HG02970 (cell line): ENCODE results near the gene VAMP7.
"Not testable (repeated sequence)": the region's sequence is repeated elsewhere in the genome, so short reads cannot be mapped to it uniquely, and the experiment has no call there.

ENCODE experiments used
- ATAC-seq: cut with Tn5 transposase; IDR thresholded peaks from one replicate; pipeline ENCODE4 v1.9.1; 2021; ENCODE audit warnings: mild to moderate bottlenecking, moderate library complexity, moderate number of reproducible peaks; ENCODE audit not compliant: unreplicated experiment, low FRiP score

VAMP7 gene

DNA sequence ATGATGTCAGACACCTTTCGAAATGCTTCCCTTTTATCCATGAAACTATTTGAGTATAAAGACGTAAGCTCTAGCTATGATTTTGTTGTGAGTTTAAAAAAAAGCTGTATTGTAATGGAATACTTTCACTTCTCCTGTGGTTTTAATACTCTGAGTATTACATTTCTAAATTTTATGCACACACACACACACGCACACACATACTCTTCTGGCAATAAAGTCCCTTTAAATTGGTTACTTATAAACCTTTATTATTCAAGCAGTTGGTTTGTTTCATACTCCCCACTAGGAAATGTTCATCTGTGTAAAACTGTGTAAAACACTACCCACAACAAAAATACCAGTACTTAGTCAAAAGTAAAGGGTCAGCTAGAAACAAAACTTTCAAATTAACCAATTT, 18.2 kb downstream of the VAMP7 start:
- no peak for ATAC-seq

DNA sequence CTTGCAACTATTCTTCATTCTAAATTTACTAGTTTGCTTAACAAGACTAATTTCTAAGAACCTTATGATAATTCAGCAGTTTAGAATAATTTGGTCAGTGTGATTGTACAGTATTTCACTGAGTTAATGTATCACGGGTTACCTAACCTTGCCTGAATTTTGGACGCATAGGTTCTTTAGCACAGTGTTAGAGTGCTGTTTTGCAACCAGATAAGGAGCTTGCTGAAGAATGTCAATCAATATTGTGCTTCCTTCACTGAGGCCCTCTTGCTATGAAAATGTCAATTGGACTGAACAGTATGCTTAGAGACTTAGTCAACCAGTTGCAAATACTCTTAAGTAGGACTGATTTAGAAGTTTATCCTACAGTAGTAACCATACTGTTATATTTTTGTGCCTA, 19.6 kb downstream of the VAMP7 start:
- no peak for ATAC-seq

DNA sequence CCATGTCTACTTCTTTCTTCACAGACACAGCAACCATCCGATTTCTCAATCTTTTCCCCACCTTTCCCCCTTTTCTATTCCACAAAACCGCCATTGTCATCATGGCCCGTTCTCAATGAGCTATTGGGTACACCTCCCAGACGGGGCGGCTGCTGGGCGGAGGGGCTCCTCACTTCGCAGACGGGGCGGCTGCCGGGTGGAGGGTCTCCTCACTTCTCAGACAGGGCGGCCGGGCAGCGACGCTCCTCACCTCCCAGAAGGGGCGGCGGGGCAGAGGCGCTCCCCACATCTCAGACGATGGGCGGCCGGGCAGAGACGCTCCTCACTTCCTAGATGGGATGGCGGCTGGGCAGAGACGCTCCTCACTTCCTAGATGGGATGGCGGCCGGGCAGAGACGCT, 26.5 kb downstream of the VAMP7 start:
- ATAC-seq = not testable (repeated sequence)

DNA sequence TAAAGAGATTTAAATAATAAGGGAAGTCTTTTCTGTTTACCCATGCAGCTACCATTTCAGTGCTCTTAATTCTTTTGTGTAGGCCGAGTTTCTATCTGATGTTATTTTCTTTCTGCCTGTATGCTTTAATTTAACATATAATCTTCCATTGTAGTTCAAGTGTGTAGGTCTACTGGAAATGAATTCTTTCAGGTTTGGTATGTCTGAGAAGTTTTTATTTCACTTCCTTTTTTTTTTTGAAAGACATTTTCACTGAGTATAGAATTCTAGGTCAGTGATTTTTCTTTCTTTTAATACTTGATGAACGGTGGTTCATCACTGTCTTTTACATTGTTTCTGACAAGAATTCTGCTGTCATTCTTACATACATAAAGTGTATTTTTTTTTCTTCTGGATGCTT, 42.1 kb downstream of the VAMP7 start:
- ATAC-seq = no peak

GRCh38 chrX:155930852-155931618, 49.9 kb downstream of the VAMP7 start:
- ATAC-seq = not testable (repeated sequence)

GRCh38 chrX:155938132-155938531, 57.0 kb downstream of the VAMP7 start:
- ATAC-seq = no peak

GRCh38 chrX:155949098-155949497, 68.0 kb downstream of the VAMP7 start:
- no peak for ATAC-seq

DNA sequence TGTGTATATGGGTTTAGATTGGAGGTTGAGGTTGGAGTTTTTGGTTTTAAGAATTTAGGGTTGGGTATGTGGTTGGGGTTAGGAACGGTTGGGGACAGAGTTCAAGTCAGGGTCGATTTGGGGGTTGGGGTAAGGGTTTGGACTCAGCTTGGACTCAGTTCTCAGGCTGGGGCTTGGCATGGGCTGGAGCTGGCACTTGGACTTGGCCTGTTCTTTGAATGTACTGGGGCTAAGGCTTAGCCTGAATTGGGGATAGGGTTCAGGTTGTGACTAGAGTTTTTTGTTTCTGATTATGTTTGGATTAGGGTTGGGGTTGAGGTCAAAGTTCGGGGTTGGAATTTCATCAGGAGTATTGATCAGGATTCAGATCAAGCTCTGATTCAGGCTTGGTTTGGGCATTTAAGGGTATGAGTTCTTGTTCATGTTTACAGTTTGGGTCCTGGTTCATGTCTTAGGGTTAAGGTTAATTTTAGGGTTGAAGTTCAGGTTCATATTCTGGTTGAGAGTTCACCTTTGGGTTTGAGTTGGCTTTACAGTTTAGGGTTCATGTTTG, 70.2 kb downstream of the VAMP7 start:
- ATAC-seq = no peak

DNA sequence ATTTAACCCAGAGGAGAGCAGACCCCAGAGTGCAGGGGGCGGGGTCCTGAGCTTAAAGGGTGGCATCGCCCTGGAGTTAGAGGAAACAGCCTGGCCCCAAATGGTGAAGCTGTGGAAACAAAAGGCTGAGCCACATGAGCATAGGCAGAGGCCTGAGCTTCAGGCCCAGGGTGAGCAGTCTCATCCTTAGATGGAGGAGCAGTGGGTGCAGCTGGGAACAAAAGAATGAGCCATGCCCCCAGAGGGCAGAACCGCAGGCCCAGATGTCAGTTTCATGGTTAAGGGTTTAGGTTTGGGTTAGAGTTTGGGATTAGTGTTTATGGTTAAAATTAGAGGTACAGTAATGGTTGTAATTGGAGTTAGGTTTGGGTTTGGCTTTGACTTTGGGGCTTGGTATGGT, 71.9 kb downstream of the VAMP7 start:
- no peak for ATAC-seq

- ATAC-seq = no peak
These were observed 73.6 kb downstream of the VAMP7 start for GRCh38 chrX:155954793-155955192.

DNA sequence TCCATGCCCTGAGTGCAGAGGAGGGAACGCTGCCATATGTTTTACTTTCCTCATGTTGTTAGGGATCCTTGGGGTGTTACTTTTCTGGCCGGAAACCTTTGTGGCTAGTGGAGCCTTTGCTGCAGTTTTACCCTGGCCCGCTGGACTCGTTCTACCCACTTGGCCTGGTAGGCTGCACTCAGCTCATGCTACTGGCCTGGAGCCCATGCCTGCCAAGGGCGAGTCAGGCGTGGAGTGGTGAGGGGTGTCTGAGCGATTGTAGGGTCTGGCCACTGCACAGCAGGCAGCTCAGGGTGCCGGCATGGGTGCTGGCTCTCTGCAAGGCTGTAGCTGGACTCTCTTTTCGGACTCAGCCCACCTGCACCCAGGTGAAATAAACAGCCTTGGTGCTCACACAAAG, 75.0 kb downstream of the VAMP7 start:
- ATAC-seq = no peak

GRCh38 chrX:155956649-155957048, 75.5 kb downstream of the VAMP7 start:
- no peak for ATAC-seq

DNA sequence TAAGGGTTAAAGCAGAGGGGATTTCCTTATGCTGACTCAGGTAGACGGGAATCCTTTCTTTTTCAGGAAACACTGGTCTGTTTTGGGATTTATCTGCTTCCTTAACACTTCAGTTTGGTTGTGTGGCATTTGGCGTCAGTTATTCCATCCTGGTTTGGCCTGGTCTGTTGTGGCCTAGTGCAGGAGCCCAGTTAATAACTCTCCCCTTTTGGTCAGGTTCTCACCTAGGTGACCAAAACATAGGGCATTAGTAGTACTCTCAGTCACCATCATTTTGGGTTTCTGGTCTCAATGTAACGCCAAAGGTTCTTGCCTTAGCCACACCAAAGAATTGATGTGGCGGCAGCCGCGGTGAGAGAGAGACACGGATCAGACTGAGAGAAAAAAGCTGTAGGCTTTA, 76.7 kb downstream of the VAMP7 start:
- ATAC-seq = no peak

DNA sequence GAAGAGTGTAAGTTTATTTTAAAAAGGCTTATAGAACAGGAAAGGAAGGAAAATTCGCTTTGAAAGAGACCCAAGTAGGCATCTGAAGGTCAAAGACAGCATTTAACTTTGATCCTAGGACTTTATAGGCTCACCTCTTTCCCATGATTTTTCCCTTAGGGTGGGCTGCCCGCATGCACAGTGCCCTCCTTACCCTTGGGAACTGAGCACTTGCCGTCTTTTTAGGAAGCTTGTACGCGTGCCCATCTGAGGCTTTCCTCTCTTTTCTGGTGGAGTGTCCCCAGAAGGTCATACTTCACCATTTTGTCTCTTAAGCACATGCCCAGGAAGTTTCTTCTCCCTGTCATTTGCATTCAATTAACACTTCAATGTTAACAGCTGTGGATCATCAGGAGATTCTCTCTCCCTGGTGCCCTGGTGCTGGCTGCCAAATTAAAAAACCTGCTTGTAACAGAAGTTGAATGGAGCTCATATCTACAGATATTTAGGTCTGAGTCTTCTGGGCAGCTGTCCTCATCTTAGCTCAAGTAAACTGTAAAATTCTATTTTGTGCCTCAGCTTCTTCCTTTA, 78.0 kb downstream of the VAMP7 start:
- ATAC-seq = no peak

- no peak for ATAC-seq
These were observed 81.8 kb downstream of the VAMP7 start for GRCh38 chrX:155962906-155963305.

DNA sequence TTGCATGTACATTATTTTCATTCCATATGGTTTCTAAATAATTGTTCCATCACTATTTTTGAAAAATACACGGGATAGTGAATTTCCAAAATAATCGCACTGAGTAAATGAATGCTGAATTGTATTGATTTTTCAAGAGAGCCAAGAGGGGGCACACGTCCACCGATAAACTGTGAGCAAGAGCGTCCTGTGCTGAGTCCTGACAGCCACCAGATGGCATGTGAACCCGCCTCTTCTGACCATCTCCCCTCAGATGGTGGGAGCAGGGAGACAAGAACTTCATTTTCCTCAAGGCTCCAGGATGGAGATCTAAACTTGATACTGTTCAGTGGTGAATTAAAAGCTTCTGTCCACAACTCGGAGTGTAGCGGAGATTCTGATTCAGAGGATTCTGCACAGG, 85.7 kb downstream of the VAMP7 start:
- ATAC-seq = no peak

- ATAC-seq = no peak
These were observed 86.6 kb downstream of the VAMP7 start for GRCh38 chrX:155967653-155968325.

DNA sequence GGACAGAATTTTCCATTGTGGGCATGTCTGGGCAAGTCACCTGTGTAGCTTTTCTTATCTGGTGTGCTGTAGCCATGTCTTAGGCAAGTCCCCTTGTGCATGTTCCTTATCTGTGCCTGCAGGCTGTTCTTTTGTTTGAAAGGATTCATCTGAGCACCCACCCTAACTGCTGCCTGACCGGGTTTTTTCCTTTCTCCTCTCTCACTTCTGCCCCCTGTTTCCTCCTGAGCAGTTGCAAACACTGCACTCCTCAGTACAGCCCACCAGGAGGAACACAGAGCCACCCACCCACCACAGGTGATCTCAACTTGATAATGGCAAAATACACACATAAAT, 87.1 kb downstream of the VAMP7 start:
- ATAC-seq = no peak

- ATAC-seq = no peak
These were observed 87.6 kb downstream of the VAMP7 start for GRCh38 chrX:155968791-155969190.

- not testable (repeated sequence) for ATAC-seq
These were observed 90.5 kb downstream of the VAMP7 start for GRCh38 chrX:155971658-155972057.

- ATAC-seq = not testable (repeated sequence)
These were observed 91.1 kb downstream of the VAMP7 start for GRCh38 chrX:155972241-155972640.

DNA sequence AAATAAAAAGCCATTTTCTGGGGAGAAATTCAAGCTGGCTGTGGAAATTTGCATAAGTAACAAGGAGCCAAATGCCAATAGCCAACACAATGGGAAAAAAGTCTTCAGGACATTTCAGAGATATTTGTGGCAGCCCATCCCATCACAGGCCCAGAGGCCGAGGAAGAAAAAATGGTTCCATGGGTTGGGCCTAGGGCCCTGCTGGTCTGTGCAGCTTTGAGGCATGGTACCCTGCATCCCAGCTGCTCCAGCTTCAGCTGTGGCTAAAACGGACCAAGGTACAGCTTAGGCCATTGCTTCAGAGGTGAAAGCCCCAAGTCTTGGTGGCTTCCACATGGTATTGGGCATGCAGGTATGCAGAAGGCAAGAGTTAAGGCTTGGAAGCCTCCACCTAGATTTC, 102.2 kb downstream of the VAMP7 start:
- no peak for ATAC-seq
